Skeletal muscle tissue (tissue), 4 donors: ENCODE data around the gene TSPAN9. TPM values are rescaled to one million over a fixed set of nuclear protein-coding genes. Genes with fewer than 3 reads are reported as not detected.
A peak's percentile ranks its signal among the peaks of the same experiment; 100 is the strongest.

Source experiments
- H3K27ac ChIP-seq: one replicate; pipeline ENCODE4 v1.7.0; 2013; ENCODE audit warnings: mild to moderate bottlenecking, low read depth, low read length, inconsistent platforms
- H3K27me3 ChIP-seq, 3 donors: one replicate each; pipeline ENCODE4 v1.7.0; 2013; ENCODE audit warnings: low read length in 3 of 3; ENCODE audit not compliant: control insufficient read depth in 3 of 3, insufficient read depth in 3 of 3
- H3K36me3 ChIP-seq, 3 donors: one replicate each; pipeline ENCODE4 v1.7.0; 2013; ENCODE audit warnings: low read length in 3 of 3; ENCODE audit not compliant: control insufficient read depth in 3 of 3, insufficient read depth in 3 of 3
- H3K4me1 ChIP-seq, 3 donors: one replicate each; pipeline ENCODE4 v1.7.0; 2013; ENCODE audit warnings: low read length in 3 of 3, mild to moderate bottlenecking in 3 of 3; ENCODE audit not compliant: control insufficient read depth in 3 of 3, insufficient read depth in 3 of 3
- H3K4me3 ChIP-seq, 3 donors: one replicate each; pipeline ENCODE4 v1.7.0; 2013; ENCODE audit warnings: low read length in 3 of 3
- H3K9ac ChIP-seq, 3 donors: one replicate each; pipeline ENCODE4 v1.7.0; 2013; ENCODE audit warnings: low read length in 3 of 3, mild to moderate bottlenecking in 3 of 3, moderate library complexity in 2 of 3, low read depth in 1 of 3
- H3K9me3 ChIP-seq, 3 donors: one replicate each; pipeline ENCODE4 v1.7.0; 2013; ENCODE audit warnings: low read length in 3 of 3; ENCODE audit not compliant: control insufficient read depth in 3 of 3
- total RNA-seq: library from RNA; depleted of rRNA; stranded (reverse); fragments of >200 nt; gene quantifications from one replicate; pipeline ENCODE4 v1.2.3, GENCODE V29; 2014
- donor health status: Osteomylitis.

TSPAN9 gene
- total RNA-seq, 1 donor from 2014 or later, result 66.3 TPM

- Histone ChIP-seq H3K36me3 (peaks cover 0 to 3% (median 0%) of the 10 kb centered on the region in 3 donors), H3K4me3 (no peak overlapping the region), H3K27me3 (no peaks in the 10 kb centered on the region), H3K4me1 (peaks cover 35 to 78% (median 57%) of the 10 kb centered on the region in 3 donors), H3K9ac (no peak overlapping the region), H3K27ac (no peak overlapping the region), H3K9me3 (no peaks in the 10 kb centered on the region)
These were observed 156.6 kb downstream of the TSPAN9 start for GRCh38 chr12:3233797-3234196.

DNA sequence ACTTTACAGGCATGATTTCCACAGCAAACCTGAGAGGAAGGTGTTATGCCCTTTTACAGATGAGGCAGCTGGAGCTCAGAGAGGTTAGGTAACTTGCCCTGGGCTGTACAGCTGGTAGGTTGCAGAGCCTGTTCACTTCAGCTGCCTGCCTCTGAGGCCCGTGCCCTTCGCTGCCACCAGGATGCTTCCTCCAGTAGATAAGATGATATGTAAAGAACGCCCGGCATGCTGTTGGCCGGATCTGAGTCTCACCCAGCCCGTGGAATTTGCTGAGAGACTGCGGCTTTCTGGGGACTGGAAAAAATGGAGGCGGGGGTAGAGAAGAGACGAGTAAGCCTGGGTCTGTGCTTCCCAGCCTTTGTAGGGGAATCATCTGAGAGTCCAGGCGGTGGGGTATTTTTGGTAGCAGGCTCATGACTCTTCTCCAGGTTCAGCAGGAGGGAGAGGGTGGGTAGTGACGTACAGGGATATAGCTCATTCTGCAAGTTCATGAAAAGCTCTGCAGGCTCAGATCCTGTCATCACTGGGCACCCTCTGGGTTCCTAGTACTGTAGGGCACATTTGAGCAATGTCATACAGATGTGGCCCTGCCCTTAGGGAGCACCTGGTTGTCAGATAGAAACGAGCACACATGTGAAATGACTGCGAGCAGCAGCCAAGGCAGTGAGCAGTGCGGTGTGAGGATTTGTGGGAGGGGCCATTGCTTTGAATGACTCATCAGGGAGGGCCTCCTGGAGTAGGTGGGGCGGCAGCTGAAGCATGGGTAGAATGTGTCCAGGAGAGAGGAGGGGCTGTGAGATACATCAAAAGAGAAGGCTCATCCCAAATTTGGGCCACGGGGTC is 159.4 kb downstream of the TSPAN9 start:
- Histone ChIP-seq H3K4me3 (peak overlapping the region in 2 of 3 donors; percentile 24 to 54), H3K4me1 (peaks cover 41 to 79% (median 56%) of the 10 kb centered on the region in 3 donors), H3K9ac (peak overlapping the region in 2 of 3 donors; percentile 26 to 62), H3K36me3 (peaks cover 0 to 3% (median 0%) of the 10 kb centered on the region in 3 donors), H3K9me3 (no peaks in the 10 kb centered on the region), H3K27ac (peak overlapping the region; percentile 76), H3K27me3 (no peaks in the 10 kb centered on the region)

GRCh38 chr12:3238196-3238595 is 161.0 kb downstream of the TSPAN9 start:
- Histone ChIP-seq H3K9ac (no peak overlapping the region), H3K4me1 (peaks cover 36 to 79% (median 53%) of the 10 kb centered on the region in 3 donors)

DNA sequence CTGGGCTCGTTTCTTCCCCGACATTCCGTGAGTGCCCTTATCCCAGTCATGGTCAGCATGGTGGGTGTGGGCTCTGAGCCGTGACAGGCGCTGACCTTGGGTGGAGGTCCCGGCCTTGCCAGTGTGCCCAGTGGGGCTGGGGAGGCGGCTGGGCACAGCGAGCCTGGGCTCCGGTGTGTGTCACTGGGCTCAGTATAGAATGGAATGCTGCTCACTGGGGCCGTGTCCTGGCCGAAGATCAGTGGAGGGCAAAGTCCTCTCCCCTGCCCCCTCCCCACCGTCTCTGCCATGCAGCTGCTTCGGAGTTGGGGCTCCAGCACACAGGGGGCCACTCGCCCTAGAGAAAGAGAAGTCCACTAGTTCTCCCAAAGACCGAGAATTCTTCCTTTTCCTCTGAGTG is 164.4 kb downstream of the TSPAN9 start:
- peak overlapping the region; percentile 91 for H3K27ac ChIP-seq
- peaks cover 0 to 3% (median 0%) of the 10 kb centered on the region in 3 donors for H3K36me3 ChIP-seq
- H3K4me1 ChIP-seq, result peaks cover 26 to 73% (median 46%) of the 10 kb centered on the region in 3 donors
- H3K9ac ChIP-seq, result peak overlapping the region; percentile 5 to 70 (median 60)
- no peaks in the 10 kb centered on the region for H3K27me3 ChIP-seq
- no peaks in the 10 kb centered on the region for H3K9me3 ChIP-seq
- peak overlapping the region in 1 of 3 donors; percentile 41 for H3K4me3 ChIP-seq

More at GRCh38 chr12:3238196-3238595, 161.0 kb downstream of the TSPAN9 start:
- Histone ChIP-seq H3K27me3 (no peaks in the 10 kb centered on the region), H3K4me3 (no peak overlapping the region), H3K27ac (no peak overlapping the region), H3K9me3 (no peaks in the 10 kb centered on the region), H3K36me3 (peaks cover 0 to 3% (median 0%) of the 10 kb centered on the region in 3 donors)

GRCh38 chr12:3242199-3242863 is 165.2 kb downstream of the TSPAN9 start:
- H3K9me3 ChIP-seq, result no peaks in the 10 kb centered on the region

DNA sequence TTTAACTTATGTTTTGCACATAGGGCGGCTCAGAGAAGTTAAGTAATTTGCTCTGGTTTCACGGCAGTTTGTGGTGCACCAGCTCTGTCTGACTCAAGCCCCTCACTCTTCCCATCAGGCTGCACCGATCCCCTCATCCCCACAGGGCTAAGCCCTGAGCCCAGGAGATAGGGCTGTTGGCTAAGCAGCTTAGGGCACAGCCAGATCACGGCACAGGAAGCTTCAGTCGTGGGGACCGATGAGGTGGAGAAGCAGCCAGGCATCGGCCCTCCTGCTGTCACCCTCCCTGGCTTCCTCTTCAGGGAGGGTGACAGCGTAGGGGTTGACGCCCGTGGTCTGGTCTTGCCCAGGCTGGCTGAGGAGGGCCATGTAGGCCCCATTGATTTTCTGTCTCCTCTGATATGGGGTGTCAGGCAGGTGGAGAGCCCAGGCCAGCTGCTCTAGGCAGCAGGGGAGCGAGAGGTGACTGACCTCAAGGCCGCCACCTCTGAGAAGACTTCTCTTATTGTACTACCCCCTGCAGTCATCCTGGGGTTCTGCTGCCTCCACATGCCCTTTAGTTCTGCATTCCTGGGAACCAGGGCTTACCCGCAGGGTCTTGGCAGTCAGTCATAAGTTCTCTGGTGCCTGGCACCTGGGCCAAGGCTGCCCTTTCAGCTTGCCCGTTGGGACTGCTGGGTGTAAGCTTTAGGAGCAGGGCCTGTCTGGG is 166.4 kb downstream of the TSPAN9 start:
- H3K4me1 ChIP-seq, result peaks cover 27 to 68% (median 42%) of the 10 kb centered on the region in 3 donors
- peak overlapping the region; percentile 91 for H3K27ac ChIP-seq
- no peaks in the 10 kb centered on the region for H3K9me3 ChIP-seq
- H3K9ac ChIP-seq, result no peak overlapping the region
- no peaks in the 10 kb centered on the region for H3K27me3 ChIP-seq
- no peak overlapping the region for H3K4me3 ChIP-seq
- H3K36me3 ChIP-seq, result no peaks in the 10 kb centered on the region

More at GRCh38 chr12:3242199-3242863, 165.2 kb downstream of the TSPAN9 start:
- no peak overlapping the region for H3K4me3 ChIP-seq
- peak overlapping the region; percentile 91 for H3K27ac ChIP-seq
- H3K4me1 ChIP-seq, result peaks cover 21 to 71% (median 43%) of the 10 kb centered on the region in 3 donors
- peaks cover 0 to 3% (median 0%) of the 10 kb centered on the region in 3 donors for H3K36me3 ChIP-seq
- peak overlapping the region; percentile 5 to 70 (median 60) for H3K9ac ChIP-seq
- no peaks in the 10 kb centered on the region for H3K27me3 ChIP-seq

- no peaks in the 10 kb centered on the region for H3K27me3 ChIP-seq
- no peak overlapping the region for H3K9ac ChIP-seq
- peaks cover 29 to 68% (median 47%) of the 10 kb centered on the region in 3 donors for H3K4me1 ChIP-seq
- no peaks in the 10 kb centered on the region for H3K36me3 ChIP-seq
- H3K9me3 ChIP-seq, result no peaks in the 10 kb centered on the region
- no peak overlapping the region for H3K27ac ChIP-seq
- no peak overlapping the region for H3K4me3 ChIP-seq
These were observed 167.1 kb downstream of the TSPAN9 start for GRCh38 chr12:3244219-3244750.

DNA sequence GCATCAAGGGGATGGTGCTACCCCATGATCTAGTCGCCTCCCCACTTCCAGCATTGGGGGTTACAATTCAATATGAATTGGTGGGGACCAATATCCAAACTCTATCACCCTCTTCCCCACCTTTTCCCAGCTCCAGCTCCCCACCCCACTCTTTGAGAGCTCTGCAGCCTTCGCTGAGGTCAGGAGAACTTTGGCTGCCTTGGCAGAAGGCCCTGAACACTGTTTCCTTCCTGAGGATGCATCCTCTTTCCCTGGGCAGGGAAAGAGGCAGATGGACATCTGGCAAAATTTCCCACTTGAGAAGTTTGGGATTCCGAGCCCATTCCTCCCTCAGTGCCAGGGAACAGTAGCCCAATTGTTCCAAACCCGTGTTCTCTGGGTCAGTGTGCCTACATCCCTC is 169.1 kb downstream of the TSPAN9 start:
- peaks cover 45 to 77% (median 59%) of the 10 kb centered on the region in 3 donors for H3K4me1 ChIP-seq
- H3K27me3 ChIP-seq, result no peaks in the 10 kb centered on the region
- H3K9me3 ChIP-seq, result no peaks in the 10 kb centered on the region
- H3K27ac ChIP-seq, result no peak overlapping the region
- no peak overlapping the region for H3K4me3 ChIP-seq
- H3K36me3 ChIP-seq, result no peaks in the 10 kb centered on the region
- peak overlapping the region in 1 of 3 donors; percentile 35 for H3K9ac ChIP-seq

GRCh38 chr12:3247077-3247476 is 169.9 kb downstream of the TSPAN9 start:
- no peak overlapping the region for H3K27ac ChIP-seq
- H3K4me3 ChIP-seq, result no peak overlapping the region
- H3K27me3 ChIP-seq, result no peaks in the 10 kb centered on the region
- no peaks in the 10 kb centered on the region for H3K36me3 ChIP-seq
- peak overlapping the region in 1 of 3 donors; percentile 40 for H3K9ac ChIP-seq
- no peaks in the 10 kb centered on the region for H3K9me3 ChIP-seq
- H3K4me1 ChIP-seq, result peaks cover 44 to 77% (median 59%) of the 10 kb centered on the region in 3 donors
